Calu3 (cell line): ENCODE measurements around the gene GAL. TPM values are rescaled to one million over a fixed set of nuclear protein-coding genes. Genes with fewer than 3 reads are reported as not detected.

ENCODE experiments used
- BruUV-seq: library from RNA; stranded (reverse); fragments of 400-500 nt; replicated peaks from 2 replicates; lab custom pipeline; 2021; lab: Mats Ljungman, UMichigan
- CTCF ChIA-PET: fragments of 300-600 bp; sonication (Branson Sonifier 250); formaldehyde crosslinking; loops from one replicate; lab custom pipeline; 2022; ENCODE audit warnings: antibody characterized with exemption; lab: Charles Lee
- DNase-seq: peaks from one replicate; pipeline ENCODE4 v3.0.0; 2022
- H3K27ac Mint-ChIP-seq: one replicate; pipeline ENCODE4 v1.8.0; 2022; ENCODE audit warnings: mixed read lengths; ENCODE audit not compliant: unreplicated experiment
- H3K27me3 Mint-ChIP-seq: one replicate; pipeline ENCODE4 v1.8.0; 2022; ENCODE audit warnings: mixed read lengths; ENCODE audit not compliant: unreplicated experiment
- H3K36me3 Mint-ChIP-seq: one replicate; pipeline ENCODE4 v1.8.0; 2022; ENCODE audit warnings: mild to moderate bottlenecking, moderate library complexity, mixed read lengths; ENCODE audit not compliant: insufficient read depth, unreplicated experiment
- H3K4me1 Mint-ChIP-seq: one replicate; pipeline ENCODE4 v1.8.0; 2022; ENCODE audit warnings: mild to moderate bottlenecking, low read depth, mixed read lengths; ENCODE audit not compliant: unreplicated experiment
- H3K4me3 Mint-ChIP-seq: one replicate; pipeline ENCODE4 v1.8.0; 2022; ENCODE audit warnings: mild to moderate bottlenecking, low read depth, moderate library complexity, mixed read lengths; ENCODE audit not compliant: unreplicated experiment
- H3K9me3 Mint-ChIP-seq: one replicate; pipeline ENCODE4 v1.8.0; 2022; ENCODE audit warnings: low read depth, mixed read lengths; ENCODE audit not compliant: unreplicated experiment
- CTCF ChIP-seq: fragments of 200-600 bp; IDR thresholded peaks from one replicate; pipeline ENCODE4 v1.8.0; 2022; ENCODE audit warnings: antibody characterized with exemption; ENCODE audit not compliant: unreplicated experiment
- intact Hi-C: fragments of 100-400 bp; cut with micrococcal nuclease; formaldehyde crosslinking; loops from one replicate; pipeline ENCODE4 v1.10.0; 2022; ENCODE audit not compliant: unreplicated experiment
- total RNA-seq: library from RNA; stranded (reverse); gene quantifications from 2 replicates; pipeline ENCODE4 v1.2.3, GENCODE V29; 2022

The GAL gene
- total RNA-seq, 1 experiment from 2014 or later, result 1.2 TPM

- Mint-ChIP-seq H3K4me1 (no peaks in the 10 kb centered on the region), H3K9me3 (no peaks in the 10 kb centered on the region), H3K27ac (no peak overlapping the region), H3K36me3 (no peaks in the 10 kb centered on the region), H3K27me3 (peaks cover 82% of the 10 kb centered on the region), H3K4me3 (no peak overlapping the region)
- no peak for DNase-seq
- intact Hi-C loops, result no loop called here
- no TSS peak for BruUV-seq
- TF ChIP-seq CTCF, result no peak
- CTCF ChIA-PET, result interaction anchor here (0.6 kb wide), 1 partner anchor 144 kb away, joined by 4 read pairs; no protein-coding TSS in a partner anchor
These were observed 26.2 kb upstream of the GAL start for GRCh38 chr11:68658097-68658496.

GRCh38 chr11:68658661-68659060 lies 25.7 kb upstream of the GAL start:
- Mint-ChIP-seq H3K27ac (no peak overlapping the region), H3K4me1 (no peaks in the 10 kb centered on the region), H3K27me3 (peaks cover 82% of the 10 kb centered on the region), H3K36me3 (no peaks in the 10 kb centered on the region), H3K4me3 (no peak overlapping the region), H3K9me3 (no peaks in the 10 kb centered on the region)
- BruUV-seq, result no TSS peak
- intact Hi-C loops, result no loop called here
- CTCF ChIA-PET, result interaction anchor here (0.6 kb wide), 1 partner anchor 144 kb away, joined by 4 read pairs; no protein-coding TSS in a partner anchor
- no peak for TF ChIP-seq CTCF
- no peak for DNase-seq

- H3K4me1 Mint-ChIP-seq, result no peaks in the 10 kb centered on the region
- H3K27me3 Mint-ChIP-seq, result peaks cover 89% of the 10 kb centered on the region
- no peaks in the 10 kb centered on the region for H3K36me3 Mint-ChIP-seq
- no peak overlapping the region for H3K4me3 Mint-ChIP-seq
- H3K9me3 Mint-ChIP-seq, result no peaks in the 10 kb centered on the region
- DNase-seq, result no peak
- TF ChIP-seq CTCF, result no peak
- H3K27ac Mint-ChIP-seq, result no peak overlapping the region
- CTCF ChIA-PET, result no interaction called here
- no TSS peak for BruUV-seq
- intact Hi-C loops, result no loop called here
These were observed 25.0 kb upstream of the GAL start for GRCh38 chr11:68659158-68659921.

- no peak for DNase-seq
- Mint-ChIP-seq H3K27ac (no peak overlapping the region), H3K27me3 (peaks cover 95% of the 10 kb centered on the region), H3K9me3 (no peaks in the 10 kb centered on the region), H3K4me3 (no peak overlapping the region), H3K4me1 (no peaks in the 10 kb centered on the region), H3K36me3 (no peaks in the 10 kb centered on the region)
- intact Hi-C loops, result no loop called here
- no peak for TF ChIP-seq CTCF
- CTCF ChIA-PET, result no interaction called here
- BruUV-seq, result no TSS peak
These were observed 24.1 kb upstream of the GAL start for GRCh38 chr11:68660066-68660810.
